Measurements from ENCODE around the gene RINL.

- TF ChIP-seq CTCF (IDR thresholded peaks at IDR 0.05; ENCODE audit: low read length): no peak
- no peak for TF ChIP-seq EZH2 (IDR thresholded peaks at IDR 0.05; ENCODE audit: borderline replicate concordance, low read length)
These were observed 7.5 kb downstream of the RINL start for GRCh38 chr19:38870612-38871011.

Data from OCI-LY1 (cell line).